Astrocyte (in vitro differentiated cells and primary cell): Measurements from ENCODE around the gene SOHLH1. TPM values are rescaled to one million over a fixed set of nuclear protein-coding genes. Genes with fewer than 3 reads are reported as not detected.

Source experiments
- DNase-seq: peaks from one replicate; pipeline ENCODE4 v3.0.0-alpha.2; 2010; ENCODE audit warnings: low read depth
- FAIRE-seq: peaks from 2 replicates; lab custom pipeline; 2011; peaks lifted over from hg19 to GRCh38; lab: Jason Lieb, UNC
- H2AFZ ChIP-seq: 2 replicates; pipeline ENCODE4 v1.6.0; 2012; ENCODE audit warnings: low read depth, low read length, inconsistent platforms
- H3K27ac ChIP-seq: 2 replicates; pipeline ENCODE4 v1.5.1; 2011; ENCODE audit warnings: low read depth, low read length, inconsistent platforms
- H3K27me3 ChIP-seq: 2 replicates; pipeline ENCODE4 v1.6.0; 2011; ENCODE audit warnings: low read length, inconsistent platforms; ENCODE audit not compliant: insufficient read depth
- H3K36me3 ChIP-seq: 2 replicates; pipeline ENCODE4 v1.5.1; 2011; ENCODE audit warnings: low read length, inconsistent platforms; ENCODE audit not compliant: insufficient read depth
- H3K4me1 ChIP-seq: 2 replicates; pipeline ENCODE4 v1.5.1; 2011; ENCODE audit warnings: low read length, inconsistent platforms; ENCODE audit not compliant: insufficient read depth
- H3K4me2 ChIP-seq: 2 replicates; pipeline ENCODE4 v1.6.0; 2012; ENCODE audit warnings: low read length, inconsistent platforms
- H3K4me3 ChIP-seq: 2 replicates; pipeline ENCODE4 v1.5.1; 2011; ENCODE audit warnings: low read depth, mild to moderate bottlenecking, low read length, inconsistent platforms; ENCODE audit not compliant: insufficient read depth
- H3K79me2 ChIP-seq: 2 replicates; pipeline ENCODE4 v1.6.0; 2012; ENCODE audit warnings: mild to moderate bottlenecking, low read length, inconsistent platforms; ENCODE audit not compliant: insufficient read depth
- H3K9ac ChIP-seq: 2 replicates; pipeline ENCODE4 v1.6.0; 2012; ENCODE audit warnings: mild to moderate bottlenecking, low read length, inconsistent platforms
- H3K9me3 ChIP-seq: 2 replicates; pipeline ENCODE4 v1.5.1; 2012; ENCODE audit warnings: low read depth, mild to moderate bottlenecking, low read length, inconsistent platforms; ENCODE audit not compliant: insufficient read depth
- H4K20me1 ChIP-seq: 2 replicates; pipeline ENCODE4 v1.6.0; 2012; ENCODE audit warnings: low read length, inconsistent platforms; ENCODE audit not compliant: insufficient read depth
- H3K27ac Mint-ChIP-seq: one replicate; pipeline ENCODE4 v1.8.0; 2021; ENCODE audit warnings: mild to moderate bottlenecking, mixed read lengths; ENCODE audit not compliant: unreplicated experiment
- H3K27me3 Mint-ChIP-seq: one replicate; pipeline ENCODE4 v1.8.0; 2021; ENCODE audit warnings: low read depth, mixed read lengths; ENCODE audit not compliant: unreplicated experiment
- H3K36me3 Mint-ChIP-seq: one replicate; pipeline ENCODE4 v1.8.0; 2021; ENCODE audit warnings: low read depth, mixed read lengths; ENCODE audit not compliant: unreplicated experiment
- H3K4me1 Mint-ChIP-seq: one replicate; pipeline ENCODE4 v1.8.0; 2021; ENCODE audit warnings: low read depth, mixed read lengths; ENCODE audit not compliant: unreplicated experiment
- H3K4me3 Mint-ChIP-seq: one replicate; pipeline ENCODE4 v1.8.0; 2021; ENCODE audit warnings: mild to moderate bottlenecking, moderate library complexity, mixed read lengths; ENCODE audit not compliant: unreplicated experiment
- H3K9me3 Mint-ChIP-seq: one replicate; pipeline ENCODE4 v1.8.0; 2021; ENCODE audit warnings: mild to moderate bottlenecking, mixed read lengths; ENCODE audit not compliant: unreplicated experiment
- CTCF ChIP-seq: IDR thresholded peaks from 2 replicates; pipeline ENCODE4 v1.5.1; 2011; ENCODE audit warnings: low read depth, mild to moderate bottlenecking, inconsistent platforms, low read length, moderate library complexity; ENCODE audit not compliant: insufficient read depth
- EZH2 ChIP-seq: IDR thresholded peaks from 2 replicates; pipeline ENCODE4 v1.6.1; 2012; ENCODE audit warnings: mild to moderate bottlenecking, low read length, inconsistent platforms; ENCODE audit not compliant: insufficient read depth
- total RNA-seq: library from RNA; stranded (reverse); gene quantifications from 2 replicates; pipeline ENCODE4 v1.2.1, GENCODE V29; 2021

Gene SOHLH1
- total RNA-seq, 1 donor from 2014 or later: not detected

- Histone ChIP-seq H3K9me3 (peaks cover 6% of the 10 kb centered on the region), H3K4me1 (no peaks in the 10 kb centered on the region), H4K20me1 (no peaks in the 10 kb centered on the region), H3K27ac (no peak overlapping the region), H3K79me2 (no peaks in the 10 kb centered on the region), H3K4me3 (no peak overlapping the region), H3K9ac (no peak overlapping the region), H3K27me3 (peaks cover 8% of the 10 kb centered on the region), H2AFZ (no peak overlapping the region), H3K36me3 (no peaks in the 10 kb centered on the region), H3K4me2 (no peak overlapping the region)
- Mint-ChIP-seq H3K36me3 (no peaks in the 10 kb centered on the region), H3K4me3 (no peak overlapping the region), H3K4me1 (no peaks in the 10 kb centered on the region), H3K27ac (no peak overlapping the region), H3K27me3 (peaks cover 41% of the 10 kb centered on the region), H3K9me3 (peaks cover 14% of the 10 kb centered on the region)
- no peak for TF ChIP-seq EZH2
- no peak for TF ChIP-seq CTCF
- DNase-seq: no peak
- FAIRE-seq: no peak
Observed at GRCh38 chr9:135732569-135733257, 33.4 kb upstream of the SOHLH1 start.

GRCh38 chr9:135731454-135731853 lies 32.2 kb upstream of the SOHLH1 start:
- peaks cover 39% of the 10 kb centered on the region for H3K27me3 Mint-ChIP-seq
- no peak for FAIRE-seq

More at GRCh38 chr9:135731454-135731853, 32.2 kb upstream of the SOHLH1 start:
- Histone ChIP-seq H3K4me3 (no peak overlapping the region), H3K9ac (no peak overlapping the region), H3K27ac (no peak overlapping the region), H4K20me1 (no peaks in the 10 kb centered on the region), H3K79me2 (no peaks in the 10 kb centered on the region), H3K36me3 (no peaks in the 10 kb centered on the region), H2AFZ (no peak overlapping the region), H3K4me2 (no peak overlapping the region), H3K27me3 (peaks cover 6% of the 10 kb centered on the region), H3K9me3 (peaks cover 6% of the 10 kb centered on the region), H3K4me1 (no peaks in the 10 kb centered on the region)
- Mint-ChIP-seq H3K9me3 (peaks cover 14% of the 10 kb centered on the region), H3K36me3 (no peaks in the 10 kb centered on the region), H3K4me1 (no peaks in the 10 kb centered on the region), H3K27ac (no peak overlapping the region), H3K4me3 (no peak overlapping the region)
- TF ChIP-seq EZH2: no peak
- TF ChIP-seq CTCF: no peak
- DNase-seq: no peak
